ENCODE results near the gene PDCD11.
"Not testable (repeated sequence)": the region's sequence is repeated elsewhere in the genome, so short reads cannot be mapped to it uniquely, and the experiment has no call there.

The PDCD11 gene

GRCh38 chr10:103396789-103397087, 312 bp downstream of the PDCD11 start:
- no peak for TF ChIP-seq CTCF (IDR thresholded peaks at IDR 0.05; ENCODE audit: low read depth, low read length, missing control alignments)
- DNase-seq (ENCODE audit: extremely low read depth, low read depth): no peak
- peak overlapping the region; percentile 98 for H3K4me3 ChIP-seq (replicated peaks; ENCODE audit: low read depth, low read length)

- DNase-seq (ENCODE audit: extremely low read depth, low read depth): no peak
- H3K4me3 ChIP-seq (replicated peaks; ENCODE audit: low read depth, low read length): peak overlapping the region; percentile 98
- TF ChIP-seq CTCF (IDR thresholded peaks at IDR 0.05; ENCODE audit: low read depth, low read length, missing control alignments): no peak
Observed at GRCh38 chr10:103397191-103397825, 882 bp downstream of the PDCD11 start.

GRCh38 chr10:103413564-103413963, 17.1 kb downstream of the PDCD11 start:
- TF ChIP-seq CTCF (IDR thresholded peaks at IDR 0.05; ENCODE audit: low read depth, low read length, missing control alignments): no peak
- H3K4me3 ChIP-seq (replicated peaks; ENCODE audit: low read depth, low read length): no peak overlapping the region
- no peak for DNase-seq (ENCODE audit: extremely low read depth, low read depth)

- no peak for TF ChIP-seq CTCF (IDR thresholded peaks at IDR 0.05; ENCODE audit: low read depth, low read length, missing control alignments)
- no peak overlapping the region for H3K4me3 ChIP-seq (replicated peaks; ENCODE audit: low read depth, low read length)
- no peak for DNase-seq (ENCODE audit: extremely low read depth, low read depth)
Observed at GRCh38 chr10:103415581-103415980, 19.2 kb downstream of the PDCD11 start.

GRCh38 chr10:103416436-103417147, 20.2 kb downstream of the PDCD11 start:
- no peak overlapping the region for H3K4me3 ChIP-seq (replicated peaks; ENCODE audit: low read depth, low read length)
- peak; percentile 41 for TF ChIP-seq CTCF (IDR thresholded peaks at IDR 0.05; ENCODE audit: low read depth, low read length, missing control alignments)
- peak; percentile 12 for DNase-seq (ENCODE audit: extremely low read depth, low read depth)

GRCh38 chr10:103417148-103417469, 20.7 kb downstream of the PDCD11 start:
- not testable (repeated sequence) for DNase-seq (ENCODE audit: extremely low read depth, low read depth); H3K4me3 ChIP-seq (replicated peaks; ENCODE audit: low read depth, low read length)

GRCh38 chr10:103417601-103418000, 21.2 kb downstream of the PDCD11 start:
- DNase-seq (ENCODE audit: extremely low read depth, low read depth): no peak
- H3K4me3 ChIP-seq (replicated peaks; ENCODE audit: low read depth, low read length): no peak overlapping the region
- TF ChIP-seq CTCF (IDR thresholded peaks at IDR 0.05; ENCODE audit: low read depth, low read length, missing control alignments): no peak
